GM10266 (cell line): Measurements from ENCODE around the gene RTP3.
"Not testable (repeated sequence)": the region's sequence is repeated elsewhere in the genome, so short reads cannot be mapped to it uniquely, and the experiment has no call there.

Experiments
- DNase-seq: peaks from one replicate; pipeline ENCODE4 v3.0.0; 2012; ENCODE audit errors: extremely low spot score
- TF ChIP-seq, protein P1 (sequence below): IDR thresholded peaks from 2 replicates; pipeline ENCODE4 v1.5.1; 2012; ENCODE audit warnings: mild to moderate bottlenecking, low read depth; ENCODE audit not compliant: control insufficient read depth, insufficient read depth; ENCODE audit errors: missing control alignments

Gene RTP3

DNA sequence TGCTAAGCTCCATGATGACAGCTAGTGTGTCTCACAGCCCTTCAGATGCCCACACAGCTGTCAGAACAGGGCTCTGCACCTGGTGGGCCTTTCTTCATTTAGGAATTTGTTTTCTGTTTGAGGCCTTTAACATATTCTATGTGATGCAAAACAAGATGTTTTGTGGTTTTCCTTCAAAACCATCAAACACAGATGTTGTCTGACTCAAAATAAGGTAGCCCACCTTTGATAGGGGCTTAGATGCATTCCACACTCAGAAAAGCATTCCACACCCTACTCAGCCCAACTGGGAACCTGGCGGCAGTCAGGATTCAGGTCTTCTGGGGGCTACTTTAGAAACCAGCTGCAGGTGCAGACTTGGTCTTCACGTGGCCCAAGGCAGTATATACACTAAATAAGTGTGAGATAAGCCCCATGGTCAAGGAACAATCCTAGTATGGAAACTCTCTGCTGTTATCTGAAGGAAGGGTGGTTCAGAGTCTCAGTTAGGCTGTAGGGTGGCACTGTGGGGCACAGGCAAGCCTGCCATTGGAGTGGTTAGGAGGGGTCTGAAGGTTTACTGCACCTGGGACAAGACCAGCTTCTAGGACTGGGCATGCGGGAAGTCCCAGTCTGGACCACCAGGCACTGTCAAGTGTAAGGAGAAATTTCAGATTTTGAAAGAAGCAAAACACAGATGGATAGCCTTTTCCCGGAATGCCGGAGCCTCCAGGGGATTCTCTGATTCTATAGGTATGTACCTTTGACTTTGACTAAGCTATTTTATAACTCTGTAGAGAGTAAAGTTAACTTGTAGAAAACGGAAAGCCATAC lies 48.2 kb downstream of the RTP3 start:
- TF ChIP-seq, protein P1, sequence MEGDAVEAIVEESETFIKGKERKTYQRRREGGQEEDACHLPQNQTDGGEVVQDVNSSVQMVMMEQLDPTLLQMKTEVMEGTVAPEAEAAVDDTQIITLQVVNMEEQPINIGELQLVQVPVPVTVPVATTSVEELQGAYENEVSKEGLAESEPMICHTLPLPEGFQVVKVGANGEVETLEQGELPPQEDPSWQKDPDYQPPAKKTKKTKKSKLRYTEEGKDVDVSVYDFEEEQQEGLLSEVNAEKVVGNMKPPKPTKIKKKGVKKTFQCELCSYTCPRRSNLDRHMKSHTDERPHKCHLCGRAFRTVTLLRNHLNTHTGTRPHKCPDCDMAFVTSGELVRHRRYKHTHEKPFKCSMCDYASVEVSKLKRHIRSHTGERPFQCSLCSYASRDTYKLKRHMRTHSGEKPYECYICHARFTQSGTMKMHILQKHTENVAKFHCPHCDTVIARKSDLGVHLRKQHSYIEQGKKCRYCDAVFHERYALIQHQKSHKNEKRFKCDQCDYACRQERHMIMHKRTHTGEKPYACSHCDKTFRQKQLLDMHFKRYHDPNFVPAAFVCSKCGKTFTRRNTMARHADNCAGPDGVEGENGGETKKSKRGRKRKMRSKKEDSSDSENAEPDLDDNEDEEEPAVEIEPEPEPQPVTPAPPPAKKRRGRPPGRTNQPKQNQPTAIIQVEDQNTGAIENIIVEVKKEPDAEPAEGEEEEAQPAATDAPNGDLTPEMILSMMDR, result no peak
- DNase-seq, result no peak

DNA sequence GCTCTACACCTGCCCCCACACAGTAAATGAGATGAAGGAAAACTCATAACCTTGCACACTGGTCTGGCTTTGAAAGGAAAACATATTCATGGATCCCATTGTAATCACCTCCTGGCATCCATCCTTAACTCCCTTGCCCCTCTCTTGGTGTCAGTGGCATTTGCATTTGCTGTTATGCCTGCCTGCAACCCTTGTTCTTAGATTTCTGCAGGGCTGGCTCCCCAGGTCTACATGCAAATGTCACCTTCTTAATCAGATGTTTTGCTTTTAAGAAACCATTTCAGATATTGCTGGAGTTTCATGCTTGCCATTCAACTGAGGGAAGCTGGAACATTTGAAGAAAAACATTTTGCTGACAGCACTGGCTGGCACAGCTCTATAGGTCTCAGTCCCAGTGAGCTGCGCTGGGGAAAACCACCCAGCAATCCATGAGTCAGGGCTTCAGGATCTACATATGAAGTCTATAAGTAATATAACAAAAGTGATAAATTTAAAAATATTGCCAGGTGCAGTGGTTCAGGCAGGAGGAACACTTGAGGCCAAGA lies 49.2 kb downstream of the RTP3 start:
- TF ChIP-seq, protein P1, result no peak
- no peak for DNase-seq

DNA sequence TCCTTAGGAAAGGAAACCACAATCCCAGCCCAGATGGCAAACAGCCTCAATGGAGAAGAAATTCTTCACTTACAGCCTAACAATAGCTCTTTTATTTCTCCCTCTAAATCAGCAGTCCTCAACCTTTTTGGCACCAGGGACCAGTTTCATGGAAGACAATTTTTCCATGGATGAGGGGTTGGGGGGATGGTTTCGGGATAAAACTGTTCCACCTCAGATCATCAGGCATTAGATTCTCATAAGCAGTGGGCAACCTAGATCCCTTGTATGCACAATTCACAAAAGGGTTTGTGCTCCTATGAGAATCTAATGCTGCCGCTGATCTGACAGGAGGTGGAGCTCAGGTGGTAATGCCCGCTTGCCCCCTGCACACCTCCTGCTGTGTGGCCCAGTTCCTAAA lies 50.8 kb downstream of the RTP3 start:
- not testable (repeated sequence) for DNase-seq

DNA sequence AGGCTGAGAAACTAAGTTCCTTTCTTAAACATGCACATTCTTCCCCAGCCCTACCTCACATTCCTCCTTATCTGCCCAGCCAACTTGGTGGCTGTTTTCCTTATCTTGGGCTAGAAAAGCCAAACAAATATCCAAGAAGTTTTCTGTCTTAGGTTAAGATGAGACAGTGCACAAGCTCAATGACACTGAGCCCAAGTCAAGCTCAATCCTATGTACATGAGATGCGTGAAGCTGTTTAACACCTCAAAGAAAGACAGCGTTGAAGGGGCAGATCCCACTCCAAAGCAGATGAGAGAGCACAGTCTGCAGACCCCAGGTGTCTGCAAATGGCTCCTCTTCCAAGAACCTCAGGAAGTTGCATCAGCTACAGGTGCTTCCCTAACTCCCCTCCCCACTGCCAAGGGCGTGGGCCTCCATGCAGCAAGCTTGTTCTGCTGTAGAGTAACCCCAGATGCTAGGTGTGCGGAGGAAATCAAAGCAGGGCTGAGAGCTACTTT lies 51.7 kb downstream of the RTP3 start:
- TF ChIP-seq, protein P1, result no peak
- DNase-seq, result no peak

DNA sequence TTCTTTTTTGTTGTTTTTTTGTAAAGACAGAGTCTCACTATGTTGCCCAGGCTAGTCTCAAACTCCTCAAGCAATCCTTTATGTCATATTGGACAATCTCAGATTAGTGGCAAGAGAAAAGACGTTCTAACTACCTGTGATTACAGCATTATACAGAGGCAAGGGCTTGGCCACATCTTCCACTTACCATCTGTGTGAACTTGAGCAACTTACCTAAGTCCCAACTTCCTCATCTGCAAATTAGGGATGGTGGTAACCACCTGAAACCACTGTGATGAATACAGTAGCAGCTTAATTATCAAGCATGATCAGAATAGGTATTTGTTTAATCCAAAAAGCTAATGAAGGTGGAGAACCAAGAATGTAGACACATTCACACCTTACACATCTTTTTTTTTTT lies 52.2 kb downstream of the RTP3 start:
- DNase-seq, result no peak
- TF ChIP-seq, protein P1, result no peak
